GM19240 (cell line): ENCODE results near the gene LYPD5.
A peak's percentile ranks its signal among the peaks of the same experiment; 100 is the strongest.
"Not testable (repeated sequence)": the region's sequence is repeated elsewhere in the genome, so short reads cannot be mapped to it uniquely, and the experiment has no call there.

Source experiments
- DNase-seq: peaks from one replicate; pipeline ENCODE4 v3.0.0; 2011; ENCODE audit warnings: low spot score; ENCODE audit not compliant: insufficient read length

The LYPD5 gene, protein sequence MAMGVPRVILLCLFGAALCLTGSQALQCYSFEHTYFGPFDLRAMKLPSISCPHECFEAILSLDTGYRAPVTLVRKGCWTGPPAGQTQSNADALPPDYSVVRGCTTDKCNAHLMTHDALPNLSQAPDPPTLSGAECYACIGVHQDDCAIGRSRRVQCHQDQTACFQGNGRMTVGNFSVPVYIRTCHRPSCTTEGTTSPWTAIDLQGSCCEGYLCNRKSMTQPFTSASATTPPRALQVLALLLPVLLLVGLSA

GRCh38 chr19:43802216-43802951 is at the start of gene LYPD5:
Gene LYPD5, minus strand, starts transcription at chr19:43802447. Its CDS starts 67 bp downstream, at chr19:43802380.
- DNase-seq: no peak

DNA sequence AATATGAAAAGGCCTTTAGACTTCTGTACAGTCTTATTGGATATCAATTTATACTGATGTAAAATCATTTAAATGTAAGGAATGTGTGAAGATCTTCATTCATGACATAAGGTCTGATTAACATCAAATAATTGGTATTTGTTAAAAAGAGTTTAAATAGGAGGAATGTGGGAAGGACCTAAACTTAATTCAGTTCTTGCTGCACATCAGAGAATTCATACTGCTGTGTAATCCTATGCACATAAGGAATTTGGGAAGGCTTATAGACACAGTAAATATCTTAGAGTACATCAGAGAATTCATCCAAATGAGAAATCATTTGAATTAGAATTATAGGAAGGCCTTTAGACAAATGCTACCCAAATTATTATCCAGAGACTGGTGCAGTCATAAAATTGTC is 46.6 kb upstream of the LYPD5 start:
- DNase-seq: no peak

GRCh38 chr19:43847884-43848283 is 45.6 kb upstream of the LYPD5 start:
- no peak for DNase-seq

DNA sequence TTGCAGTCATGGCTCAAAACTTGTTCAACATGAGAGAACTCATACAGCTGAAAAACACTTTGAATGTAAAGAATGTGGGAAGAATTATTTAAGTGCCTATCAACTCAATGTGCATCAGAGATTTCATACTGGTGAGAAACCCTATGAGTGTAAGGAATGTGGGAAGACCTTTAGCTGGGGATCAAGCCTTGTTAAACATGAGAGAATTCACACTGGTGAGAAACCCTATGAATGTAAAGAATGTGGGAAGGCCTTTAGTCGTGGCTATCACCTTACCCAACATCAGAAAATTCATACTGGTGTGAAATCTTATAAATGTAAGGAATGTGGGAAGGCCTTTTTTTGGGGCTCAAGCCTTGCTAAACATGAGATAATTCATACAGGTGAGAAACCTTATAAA is 45.0 kb upstream of the LYPD5 start:
- DNase-seq: no peak

DNA sequence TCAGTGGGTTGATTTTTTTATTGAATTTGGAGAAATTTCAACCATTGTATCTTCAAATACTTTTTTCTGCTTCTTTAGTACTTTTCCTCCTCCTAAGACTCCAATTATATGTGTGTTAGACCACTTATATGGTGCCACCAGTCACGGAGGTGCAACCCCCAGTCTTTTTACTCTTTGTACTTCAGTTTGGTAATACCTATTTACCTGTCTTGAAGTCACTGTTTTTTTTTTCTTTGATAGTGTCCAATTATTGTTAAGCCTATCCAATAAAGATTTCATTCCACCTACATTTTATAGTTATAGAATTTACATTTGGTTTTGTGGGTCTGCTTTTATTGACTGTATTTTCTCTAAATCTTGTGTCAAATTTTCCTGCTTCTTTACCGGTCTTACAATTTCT is 39.8 kb upstream of the LYPD5 start:
- no peak for DNase-seq

DNA sequence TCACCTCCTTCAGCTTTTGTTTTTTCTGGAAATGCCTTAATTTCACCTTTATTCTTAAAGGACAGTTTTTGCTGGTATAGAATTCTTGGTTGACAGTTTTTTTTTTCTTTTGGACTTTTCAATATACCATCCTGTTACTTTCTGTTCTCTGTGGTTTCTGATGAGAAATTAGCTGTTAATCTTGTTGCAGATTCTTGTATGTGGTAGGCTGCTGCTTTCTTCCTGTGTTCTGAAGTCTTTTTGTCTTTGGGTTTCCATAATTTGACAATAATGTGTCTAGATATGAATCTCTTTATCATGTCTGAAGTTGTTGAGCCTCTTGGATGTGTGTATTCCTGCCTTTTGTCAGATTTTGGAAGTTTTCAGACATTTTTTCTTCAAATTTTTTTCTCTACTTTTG is 36.9 kb upstream of the LYPD5 start:
- DNase-seq: no peak

DNA sequence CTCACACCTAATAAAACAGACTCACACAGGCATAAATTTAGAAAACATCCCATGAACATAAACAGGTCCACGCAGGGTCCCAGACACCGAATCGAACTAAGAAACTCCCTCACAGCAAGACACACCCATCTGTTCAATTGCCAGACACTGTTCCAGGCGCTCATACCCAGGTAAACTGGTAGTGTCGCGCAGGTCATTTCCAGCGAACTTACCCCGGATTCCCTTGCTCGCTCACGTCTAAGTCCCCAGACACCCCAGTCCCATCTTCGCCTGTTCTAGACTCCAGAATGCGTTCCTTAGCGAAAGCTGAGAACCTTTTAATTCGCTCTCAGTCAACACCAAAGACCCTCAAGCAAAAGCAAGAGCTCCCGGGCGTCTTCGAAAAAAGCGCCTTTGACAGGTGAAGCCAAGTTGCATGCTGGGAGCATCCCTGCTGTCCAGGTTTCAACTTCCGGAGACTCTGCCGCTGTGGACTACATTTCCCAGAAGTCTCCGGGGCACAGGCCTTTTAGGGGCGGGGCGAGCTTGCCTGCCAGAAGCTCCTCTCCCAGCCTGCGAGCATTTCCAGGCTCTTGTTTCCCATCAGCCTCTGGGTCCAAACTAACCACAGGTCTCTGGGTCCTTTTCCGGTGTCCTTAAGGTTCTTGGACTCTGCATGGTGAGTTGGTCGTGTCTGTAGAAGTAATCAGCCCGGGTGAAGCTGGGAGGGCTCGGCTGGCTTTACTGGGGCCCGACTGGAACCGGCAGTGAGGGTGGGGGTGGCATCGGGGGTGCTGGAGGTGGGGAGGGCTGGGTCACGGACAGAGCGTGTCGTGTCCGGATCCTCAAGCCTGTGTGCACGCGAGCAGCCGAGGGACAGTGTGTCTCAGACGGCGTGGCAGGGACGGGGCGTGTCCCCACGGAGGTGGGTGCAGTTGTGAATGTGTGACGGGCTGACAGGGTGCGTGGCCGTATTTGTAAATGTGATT is 24.8 kb upstream of the LYPD5 start, which contains the start of gene ZNF283:
Gene ZNF283 (plus strand): TSS at position 535 of the 968 bp plus-strand sequence. CDS start 6,184 bp downstream, outside the sequence.
- peak; percentile 57 for DNase-seq

DNA sequence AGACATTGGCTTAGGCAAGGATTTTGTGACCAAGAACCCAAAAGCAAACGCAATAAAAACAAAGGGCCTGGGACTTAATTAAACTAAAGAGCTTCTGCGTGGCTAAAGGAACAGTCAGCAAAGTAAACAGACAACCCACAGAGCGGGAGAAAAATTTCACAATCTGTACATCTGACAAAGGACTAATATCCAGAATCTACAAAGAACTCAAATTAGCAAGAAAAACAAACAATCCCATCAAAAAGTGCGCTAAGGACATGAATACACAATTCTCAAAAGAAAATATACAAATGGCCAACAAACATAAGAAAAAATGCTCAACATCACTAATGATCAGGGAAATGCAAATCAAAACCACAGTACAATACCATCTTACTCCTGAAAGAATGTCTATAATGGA is 22.3 kb upstream of the LYPD5 start:
- not testable (repeated sequence) for DNase-seq

DNA sequence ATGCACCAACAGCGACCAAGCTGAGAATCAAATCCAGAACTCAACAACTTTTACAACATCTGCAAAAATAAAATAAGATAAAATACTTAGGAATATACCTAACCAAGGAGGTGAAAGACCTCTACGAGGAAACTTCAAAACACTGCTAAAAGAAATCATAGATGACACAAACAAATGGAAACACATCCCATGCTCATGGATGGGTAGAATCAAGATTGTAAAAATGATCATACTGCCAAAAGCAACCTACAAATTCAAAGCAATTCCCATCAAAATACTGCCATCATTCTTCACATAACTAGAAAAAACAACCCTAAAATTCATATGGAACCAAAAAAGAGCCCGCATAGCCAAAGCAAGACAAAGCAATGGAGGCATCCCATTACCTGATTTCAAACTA is 21.6 kb upstream of the LYPD5 start:
- DNase-seq: not testable (repeated sequence)

- no peak for DNase-seq
Observed at GRCh38 chr19:43820884-43821215, 18.6 kb upstream of the LYPD5 start.

DNA sequence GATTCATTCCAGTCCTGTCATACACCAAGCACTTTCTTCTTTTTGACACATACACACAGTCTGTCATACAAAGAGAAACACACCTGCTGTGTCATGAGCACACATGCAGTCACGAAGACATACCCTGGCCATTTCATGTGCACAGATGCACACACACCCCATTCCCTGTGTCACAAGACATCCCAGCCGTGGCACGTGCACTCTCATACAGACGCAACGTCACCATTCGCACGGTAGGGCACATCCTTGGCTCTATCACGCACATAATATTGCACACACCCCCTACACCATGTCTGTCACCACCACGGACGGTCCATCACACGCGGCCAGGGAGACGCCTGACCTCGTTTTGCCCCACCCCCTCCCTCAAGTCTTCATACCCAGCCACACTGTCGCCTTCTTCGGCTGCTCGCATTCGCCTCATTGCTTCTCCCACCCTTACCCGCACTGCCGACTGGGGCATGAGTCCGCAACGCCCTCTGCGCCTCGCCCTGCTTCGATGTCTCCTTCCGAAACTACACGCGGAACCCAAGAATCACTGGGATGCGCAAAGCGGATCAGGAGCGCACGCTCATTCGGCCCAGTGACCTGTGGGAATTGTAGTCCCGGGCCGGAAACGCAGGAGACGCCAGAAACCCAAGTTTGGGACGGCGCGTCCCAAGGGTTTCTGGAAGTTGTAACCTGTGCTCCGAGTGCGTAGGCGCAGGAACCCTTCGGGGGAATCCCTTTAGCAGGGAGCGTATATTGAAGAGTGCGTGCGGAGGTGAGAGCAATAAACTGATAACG is 18.0 kb upstream of the LYPD5 start:
- no peak for DNase-seq

DNA sequence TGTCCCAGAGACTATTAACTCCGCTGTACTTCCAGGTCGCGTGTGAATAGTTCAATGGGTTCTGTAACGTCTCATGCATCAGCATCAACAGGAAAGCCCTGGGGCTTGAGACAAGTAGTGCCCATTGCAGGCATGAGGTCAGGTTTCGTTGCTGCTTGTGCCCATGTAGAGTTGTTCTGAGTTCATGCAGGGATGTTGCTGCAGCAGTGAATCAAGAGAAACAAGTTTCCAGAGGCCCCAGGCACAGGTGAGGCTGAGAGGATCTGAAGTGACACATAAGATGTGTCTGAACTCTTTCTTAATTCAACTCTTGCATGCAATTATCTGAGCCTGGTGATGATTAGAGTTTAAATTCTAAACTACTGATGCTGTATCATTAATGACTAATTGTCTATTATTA is 16.3 kb upstream of the LYPD5 start:
- DNase-seq: no peak

DNA sequence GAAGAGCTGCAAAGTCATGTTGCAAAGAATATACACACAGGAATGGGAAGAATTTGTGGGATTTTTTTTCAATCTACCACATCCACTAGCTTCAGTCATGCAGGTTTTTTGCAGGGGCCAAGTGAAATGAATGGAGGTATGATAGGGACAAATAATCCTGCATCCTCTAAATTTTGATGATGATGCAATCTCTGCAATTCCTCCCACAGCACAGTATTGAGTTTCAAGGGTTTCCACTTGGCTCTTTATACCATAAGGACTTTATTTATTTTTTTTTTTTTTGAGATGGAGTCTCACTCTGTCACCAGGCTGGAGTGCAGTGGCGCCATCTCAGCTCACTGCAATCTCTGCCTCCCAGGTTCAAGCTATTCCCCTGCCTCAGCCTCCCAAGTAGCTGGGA is 15.2 kb upstream of the LYPD5 start:
- DNase-seq: not testable (repeated sequence)

DNA sequence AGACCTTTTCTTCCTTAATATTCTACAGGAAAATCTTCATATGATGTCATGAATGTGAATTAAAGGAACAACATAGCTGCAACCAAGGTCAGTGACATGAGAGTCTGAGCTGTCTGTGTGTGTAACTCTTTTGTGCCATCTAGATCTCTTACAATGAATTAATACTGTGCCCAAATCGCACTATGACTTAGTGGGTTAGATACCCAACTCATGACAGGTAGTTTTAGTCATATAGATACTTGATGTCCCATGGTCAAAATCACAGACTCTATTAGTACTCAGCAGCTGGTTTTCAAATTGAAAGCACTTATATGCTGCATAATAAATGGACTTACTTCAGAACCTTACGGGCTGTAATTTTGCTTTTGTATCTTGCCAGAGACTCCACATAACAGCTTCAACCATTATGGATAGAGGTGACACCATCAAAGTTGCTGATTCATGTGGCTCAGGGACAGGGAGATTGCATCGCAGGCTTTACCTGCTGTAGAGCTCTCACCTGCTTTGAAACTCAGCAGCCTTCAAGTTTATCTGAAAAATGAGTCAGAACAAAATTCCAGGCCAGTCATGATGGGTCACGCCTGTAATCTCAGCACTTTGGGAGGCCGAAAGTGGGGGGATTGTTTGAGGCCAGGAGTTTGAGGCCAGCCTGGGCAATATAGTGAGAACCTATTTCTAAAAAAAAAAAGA is 12.6 kb upstream of the LYPD5 start:
- no peak for DNase-seq

DNA sequence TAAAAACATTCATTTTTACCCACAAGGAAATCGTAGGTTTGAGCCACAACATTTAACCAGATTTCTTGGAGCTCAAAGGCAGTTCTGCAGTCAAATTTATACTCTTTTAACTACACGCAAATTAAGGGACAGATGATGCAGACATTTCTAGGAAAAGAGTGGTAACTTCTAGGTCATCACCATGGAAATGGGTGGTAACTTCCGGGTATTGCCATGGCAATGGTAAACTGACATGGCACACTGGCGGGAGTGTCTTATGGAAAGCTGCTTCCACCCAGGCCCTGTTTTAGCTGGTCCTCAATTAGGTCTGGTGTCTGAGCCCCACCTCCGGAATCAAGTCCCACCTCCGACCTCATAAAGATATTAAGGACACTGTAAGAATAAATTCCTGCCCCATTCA is 10.4 kb upstream of the LYPD5 start:
- no peak for DNase-seq

DNA sequence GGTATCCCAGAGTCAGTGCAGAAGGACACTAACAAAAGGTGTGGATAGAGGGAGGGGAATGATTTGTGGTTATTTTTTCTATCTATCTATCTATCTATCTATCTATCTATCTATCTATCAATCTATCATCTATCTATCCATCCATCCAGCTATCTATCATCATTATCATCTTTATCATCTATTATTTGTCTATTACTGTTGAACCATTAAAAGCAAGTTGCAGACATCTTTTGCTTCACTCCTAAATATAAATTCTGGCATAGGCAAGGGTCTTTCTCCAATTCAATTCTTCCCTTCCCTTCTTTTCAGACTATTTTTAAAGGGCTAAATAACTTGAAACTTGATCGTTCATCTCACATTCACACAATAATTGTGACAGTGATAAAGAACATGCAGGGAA is 10.0 kb upstream of the LYPD5 start:
- DNase-seq: no peak

- no peak for DNase-seq
Observed at GRCh38 chr19:43811837-43812236, 9.6 kb upstream of the LYPD5 start.

DNA sequence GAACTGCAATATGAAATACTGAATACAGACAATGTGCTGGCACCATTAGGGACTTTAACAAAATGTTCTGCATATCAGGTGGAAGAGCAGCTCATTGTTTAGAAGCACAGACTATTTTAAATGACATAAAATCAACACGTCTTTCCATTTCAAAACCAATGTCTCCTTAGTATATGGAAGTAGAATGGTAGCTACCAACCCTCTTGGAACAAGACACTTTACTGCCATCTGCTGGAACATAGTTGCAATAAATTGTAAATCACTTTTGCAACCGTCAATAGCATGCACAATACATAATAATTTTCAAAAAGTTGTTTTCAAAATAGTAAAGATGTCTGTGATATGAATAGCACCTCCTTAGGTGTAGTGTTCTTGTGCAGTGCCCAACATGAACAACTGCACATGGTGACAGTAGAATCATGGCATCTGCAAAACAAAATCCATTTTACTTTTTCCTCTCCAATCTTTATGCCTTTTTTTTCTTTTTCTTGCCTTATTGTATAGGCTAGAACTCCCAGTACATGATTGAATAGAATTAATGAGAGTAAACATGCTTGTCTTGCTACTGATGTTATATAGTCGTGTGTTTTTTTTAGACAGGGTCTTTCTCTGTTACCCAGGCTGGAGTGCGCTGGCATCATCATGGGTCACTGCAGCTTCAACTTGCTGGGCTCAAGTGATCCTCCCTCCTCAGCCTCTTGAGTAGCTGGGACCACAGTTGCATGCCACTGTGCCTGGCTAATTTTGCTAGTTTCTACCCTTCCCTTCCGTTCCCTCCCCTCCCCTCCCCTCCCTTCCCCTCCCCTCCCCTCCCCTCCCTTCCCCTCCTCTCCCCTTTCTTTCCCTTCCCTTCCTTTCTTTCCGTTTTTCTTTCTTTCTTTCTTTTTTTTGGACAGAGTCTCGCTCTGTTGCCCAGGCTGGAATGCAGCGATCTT is 7.8 kb upstream of the LYPD5 start:
- no peak for DNase-seq

DNA sequence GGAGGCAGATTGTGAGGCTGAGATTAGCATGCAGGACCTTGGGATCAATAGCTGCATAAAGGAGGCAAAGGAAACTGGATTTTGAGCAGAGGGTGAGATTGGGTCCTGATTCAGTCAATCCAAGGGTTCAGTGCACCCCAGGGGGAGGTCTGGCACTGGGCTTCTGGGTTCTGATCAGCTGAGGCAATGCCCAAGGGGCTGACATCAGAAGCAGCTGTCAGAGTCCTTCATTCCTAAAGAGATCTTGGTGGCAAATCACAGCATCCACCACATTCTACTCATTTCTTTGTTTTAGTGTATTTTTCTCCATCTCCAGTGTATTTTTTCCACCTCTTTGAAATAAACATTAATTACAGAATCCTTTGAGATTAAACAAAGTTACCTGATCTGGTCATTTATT is 5.4 kb upstream of the LYPD5 start:
- DNase-seq: no peak
